Astrocyte of the cerebellum (primary cell): ENCODE results near the gene AMOTL1.

Source experiments
- DNase-seq: peaks from one replicate; pipeline ENCODE4 v3.0.0-alpha.2; 2011; ENCODE audit warnings: low read depth
- H3K4me3 ChIP-seq: 2 replicates; pipeline ENCODE4 v1.5.1; 2011; ENCODE audit warnings: mild to moderate bottlenecking, low read depth, low read length, moderate library complexity
- in situ Hi-C: cut with HindIII; loops from 2 replicates; pipeline ENCODE4 v1.10.0; 2017; ENCODE audit warnings: low sequenced_read_pairs
- TF ChIP-seq, protein P1 (sequence below): IDR thresholded peaks from 2 replicates; pipeline ENCODE4 v1.5.1; 2012; ENCODE audit warnings: low read length, low read depth, moderate library complexity, mild to moderate bottlenecking; ENCODE audit errors: missing control alignments

AMOTL1 gene

GRCh38 chr11:94767701-94768601, at the start of gene AMOTL1:
TSS of gene AMOTL1 (plus strand) at chr11:94768356. CDS start at chr11:94768512, 156 bp downstream.
- H3K4me3 ChIP-seq, result peak within 1 kb of the TSS; percentile 87
- in situ Hi-C loops, result no loop called here
- TF ChIP-seq, protein P1, sequence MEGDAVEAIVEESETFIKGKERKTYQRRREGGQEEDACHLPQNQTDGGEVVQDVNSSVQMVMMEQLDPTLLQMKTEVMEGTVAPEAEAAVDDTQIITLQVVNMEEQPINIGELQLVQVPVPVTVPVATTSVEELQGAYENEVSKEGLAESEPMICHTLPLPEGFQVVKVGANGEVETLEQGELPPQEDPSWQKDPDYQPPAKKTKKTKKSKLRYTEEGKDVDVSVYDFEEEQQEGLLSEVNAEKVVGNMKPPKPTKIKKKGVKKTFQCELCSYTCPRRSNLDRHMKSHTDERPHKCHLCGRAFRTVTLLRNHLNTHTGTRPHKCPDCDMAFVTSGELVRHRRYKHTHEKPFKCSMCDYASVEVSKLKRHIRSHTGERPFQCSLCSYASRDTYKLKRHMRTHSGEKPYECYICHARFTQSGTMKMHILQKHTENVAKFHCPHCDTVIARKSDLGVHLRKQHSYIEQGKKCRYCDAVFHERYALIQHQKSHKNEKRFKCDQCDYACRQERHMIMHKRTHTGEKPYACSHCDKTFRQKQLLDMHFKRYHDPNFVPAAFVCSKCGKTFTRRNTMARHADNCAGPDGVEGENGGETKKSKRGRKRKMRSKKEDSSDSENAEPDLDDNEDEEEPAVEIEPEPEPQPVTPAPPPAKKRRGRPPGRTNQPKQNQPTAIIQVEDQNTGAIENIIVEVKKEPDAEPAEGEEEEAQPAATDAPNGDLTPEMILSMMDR, result no peak
- peak; percentile 47 for DNase-seq

GRCh38 chr11:94719876-94720275, 48.3 kb upstream of the AMOTL1 start:
- in situ Hi-C loops, result no loop called here

GRCh38 chr11:94721565-94722292, 46.4 kb upstream of the AMOTL1 start:
- DNase-seq, result no peak
- TF ChIP-seq, protein P1, result no peak
- in situ Hi-C loops, result no loop called here
- H3K4me3 ChIP-seq, result no peak overlapping the region

More at GRCh38 chr11:94719876-94720275, 48.3 kb upstream of the AMOTL1 start:
- TF ChIP-seq, protein P1, result no peak
- DNase-seq, result no peak
- no peak overlapping the region for H3K4me3 ChIP-seq

DNA sequence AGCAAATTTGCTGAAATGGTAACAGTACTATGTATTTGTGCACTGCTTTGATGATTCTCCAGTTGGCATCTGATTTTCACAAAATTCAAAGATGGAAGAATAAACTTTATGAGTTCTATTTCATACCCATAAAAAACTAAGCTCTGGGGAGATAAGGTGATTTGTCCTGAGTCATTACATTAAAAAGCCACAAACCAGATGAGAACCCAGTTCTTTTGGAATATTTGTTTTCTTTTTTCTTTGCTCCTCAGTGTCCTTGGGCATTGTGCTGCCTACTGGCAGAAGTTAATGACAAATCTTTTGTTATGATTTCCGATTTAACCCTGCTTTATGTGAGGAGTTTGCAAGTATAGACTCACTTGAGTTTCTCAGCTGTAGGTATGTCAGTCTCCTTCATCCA, 45.4 kb upstream of the AMOTL1 start:
- no peak for DNase-seq
- no peak overlapping the region for H3K4me3 ChIP-seq
- TF ChIP-seq, protein P1, result no peak
- in situ Hi-C loops, result no loop called here

GRCh38 chr11:94725097-94725496, 43.1 kb upstream of the AMOTL1 start:
- TF ChIP-seq, protein P1, result no peak
- in situ Hi-C loops, result loop anchor here (5.0 kb wide), 1 partner anchor 53 kb away; no protein-coding TSS in a partner anchor
- H3K4me3 ChIP-seq, result no peak overlapping the region
- no peak for DNase-seq

GRCh38 chr11:94727819-94728218, 40.3 kb upstream of the AMOTL1 start:
- in situ Hi-C loops, result loop anchor here (5.0 kb wide), 1 partner anchor 56 kb away; no protein-coding TSS in a partner anchor
- no peak for DNase-seq
- TF ChIP-seq, protein P1, result no peak
- H3K4me3 ChIP-seq, result no peak overlapping the region
